ENCODE results near the gene FGFRL1. TPM values are rescaled to one million over a fixed set of nuclear protein-coding genes. Genes with fewer than 3 reads are reported as not detected.
A peak's percentile ranks its signal among the peaks of the same experiment; 100 is the strongest.

Gene FGFRL1
- total RNA-seq, 1 donor from 2014 or later = 70.4 TPM

- Mint-ChIP-seq H3K9me3 (ENCODE audit: low read depth) (no peaks in the 10 kb centered on the region), H3K27me3 (ENCODE audit: low read depth) (no peaks in the 10 kb centered on the region), H3K4me3 (ENCODE audit: unreplicated experiment) (no peak overlapping the region), H3K36me3 (ENCODE audit: low read depth) (peaks cover 2% of the 10 kb centered on the region), H3K4me1 (ENCODE audit: low read depth) (no peaks in the 10 kb centered on the region), H3K27ac (ENCODE audit: unreplicated experiment) (no peak overlapping the region)
- peak; percentile 88 for DNase-seq (ENCODE audit: low spot score)
- TF ChIP-seq, protein P1, sequence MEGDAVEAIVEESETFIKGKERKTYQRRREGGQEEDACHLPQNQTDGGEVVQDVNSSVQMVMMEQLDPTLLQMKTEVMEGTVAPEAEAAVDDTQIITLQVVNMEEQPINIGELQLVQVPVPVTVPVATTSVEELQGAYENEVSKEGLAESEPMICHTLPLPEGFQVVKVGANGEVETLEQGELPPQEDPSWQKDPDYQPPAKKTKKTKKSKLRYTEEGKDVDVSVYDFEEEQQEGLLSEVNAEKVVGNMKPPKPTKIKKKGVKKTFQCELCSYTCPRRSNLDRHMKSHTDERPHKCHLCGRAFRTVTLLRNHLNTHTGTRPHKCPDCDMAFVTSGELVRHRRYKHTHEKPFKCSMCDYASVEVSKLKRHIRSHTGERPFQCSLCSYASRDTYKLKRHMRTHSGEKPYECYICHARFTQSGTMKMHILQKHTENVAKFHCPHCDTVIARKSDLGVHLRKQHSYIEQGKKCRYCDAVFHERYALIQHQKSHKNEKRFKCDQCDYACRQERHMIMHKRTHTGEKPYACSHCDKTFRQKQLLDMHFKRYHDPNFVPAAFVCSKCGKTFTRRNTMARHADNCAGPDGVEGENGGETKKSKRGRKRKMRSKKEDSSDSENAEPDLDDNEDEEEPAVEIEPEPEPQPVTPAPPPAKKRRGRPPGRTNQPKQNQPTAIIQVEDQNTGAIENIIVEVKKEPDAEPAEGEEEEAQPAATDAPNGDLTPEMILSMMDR (IDR thresholded peaks at IDR 0.05) = no peak
Observed at GRCh38 chr4:965048-965765, 46.2 kb upstream of the FGFRL1 start.

DNA sequence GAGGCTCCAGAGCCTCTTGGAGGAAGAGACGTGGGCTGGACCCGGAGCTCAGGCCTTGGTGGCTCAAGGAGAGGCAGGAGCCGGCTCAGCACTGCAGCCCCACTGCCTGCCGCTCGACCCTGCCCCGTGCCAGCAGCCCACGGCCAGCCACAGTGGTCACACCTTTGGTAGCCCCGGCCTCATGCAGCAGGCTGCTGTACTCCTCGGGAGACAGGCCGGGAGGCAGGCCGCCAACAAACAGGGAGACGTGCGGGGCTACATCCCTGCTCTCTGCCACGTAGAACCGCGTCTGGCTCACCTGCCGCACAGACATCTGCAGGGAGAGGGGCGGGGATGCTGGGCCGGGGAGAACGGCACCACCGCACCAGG is 45.7 kb upstream of the FGFRL1 start:
- DNase-seq (ENCODE audit: low spot score) = peak; percentile 88
- H3K9me3 Mint-ChIP-seq (ENCODE audit: low read depth) = no peaks in the 10 kb centered on the region
- TF ChIP-seq, protein P1 (IDR thresholded peaks at IDR 0.05) = no peak
- no peaks in the 10 kb centered on the region for H3K4me1 Mint-ChIP-seq (ENCODE audit: low read depth)
- no peak overlapping the region for H3K4me3 Mint-ChIP-seq (ENCODE audit: unreplicated experiment)
- H3K36me3 Mint-ChIP-seq (ENCODE audit: low read depth) = peaks cover 2% of the 10 kb centered on the region
- H3K27ac Mint-ChIP-seq (ENCODE audit: unreplicated experiment) = no peak overlapping the region
- H3K27me3 Mint-ChIP-seq (ENCODE audit: low read depth) = no peaks in the 10 kb centered on the region

- TF ChIP-seq, protein P1 (IDR thresholded peaks at IDR 0.05) = no peak
- H3K36me3 Mint-ChIP-seq (ENCODE audit: low read depth) = peaks cover 2% of the 10 kb centered on the region
- H3K27ac Mint-ChIP-seq (ENCODE audit: unreplicated experiment) = no peak overlapping the region
- DNase-seq (ENCODE audit: low spot score) = peak; percentile 92
- no peaks in the 10 kb centered on the region for H3K27me3 Mint-ChIP-seq (ENCODE audit: low read depth)
- H3K4me1 Mint-ChIP-seq (ENCODE audit: low read depth) = peaks cover 3% of the 10 kb centered on the region
- no peaks in the 10 kb centered on the region for H3K9me3 Mint-ChIP-seq (ENCODE audit: low read depth)
- no peak overlapping the region for H3K4me3 Mint-ChIP-seq (ENCODE audit: unreplicated experiment)
Observed at GRCh38 chr4:966266-967112, 44.9 kb upstream of the FGFRL1 start.

DNA sequence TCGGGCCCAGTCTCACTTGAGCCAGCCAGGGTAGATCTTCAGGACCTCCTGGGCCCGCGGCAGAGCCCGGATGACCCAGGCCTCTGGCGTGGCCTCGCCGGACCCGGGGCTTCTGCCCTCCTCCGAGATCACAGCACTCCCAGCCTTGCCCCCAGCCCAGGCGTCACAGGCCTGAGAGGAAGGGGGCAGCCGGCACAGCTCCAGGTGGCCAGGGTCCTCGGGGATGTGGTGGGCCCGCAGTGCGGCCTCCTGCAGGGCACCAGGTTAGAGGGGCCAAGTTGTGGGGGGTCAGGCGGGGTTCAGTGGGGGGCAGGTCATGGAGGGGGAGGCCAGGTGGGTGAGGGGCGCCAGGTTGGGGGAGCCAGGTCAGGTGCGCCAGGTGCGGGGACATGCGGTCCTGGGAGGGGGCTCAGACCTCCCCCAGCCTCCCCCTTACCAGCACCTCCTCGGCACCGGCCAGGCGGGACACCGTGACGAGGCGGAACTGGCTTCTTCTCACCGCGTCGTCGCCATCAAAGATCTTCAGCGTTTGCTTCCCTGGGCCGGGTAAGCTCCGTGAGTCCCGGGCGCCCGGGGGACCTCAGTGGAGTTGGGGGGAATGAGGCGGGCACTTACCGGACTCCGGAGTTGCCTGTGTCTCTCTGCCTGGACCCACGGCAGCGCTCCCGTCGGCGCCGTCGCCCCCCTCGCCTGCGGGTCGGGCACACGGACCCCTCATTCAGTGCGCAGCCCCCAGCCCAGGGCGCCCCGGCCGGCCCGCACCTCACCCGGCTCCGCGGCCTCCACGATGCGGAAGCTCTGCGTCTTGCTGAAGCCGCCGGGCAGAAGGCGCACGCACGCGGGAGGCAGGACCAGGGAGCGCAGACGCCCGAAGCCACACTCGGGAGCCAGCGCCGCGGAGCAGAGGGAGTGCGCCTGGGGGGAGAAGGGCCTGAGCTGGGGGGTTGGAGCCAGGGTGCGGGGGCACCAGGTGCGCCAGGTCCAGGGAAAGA is 44.0 kb upstream of the FGFRL1 start:
- TF ChIP-seq, protein P1 (IDR thresholded peaks at IDR 0.05) = no peak
- H3K4me3 Mint-ChIP-seq (ENCODE audit: unreplicated experiment) = no peak overlapping the region
- H3K9me3 Mint-ChIP-seq (ENCODE audit: low read depth) = no peaks in the 10 kb centered on the region
- H3K27ac Mint-ChIP-seq (ENCODE audit: unreplicated experiment) = no peak overlapping the region
- H3K27me3 Mint-ChIP-seq (ENCODE audit: low read depth) = no peaks in the 10 kb centered on the region
- peaks cover 7% of the 10 kb centered on the region for H3K4me1 Mint-ChIP-seq (ENCODE audit: low read depth)
- H3K36me3 Mint-ChIP-seq (ENCODE audit: low read depth) = peaks cover 2% of the 10 kb centered on the region
- no peak for DNase-seq (ENCODE audit: low spot score)
